SW 1271 (cell line): ENCODE results near the gene SFXN1.
"Not testable (repeated sequence)": the region's sequence is repeated elsewhere in the genome, so short reads cannot be mapped to it uniquely, and the experiment has no call there.

Experiments
- DNase-seq, 2 experiments: peaks; one replicate each; lab custom pipeline; 2025; lab: John Stamatoyannopoulos, UW

SFXN1 gene

GRCh38 chr5:175478384-175479124, at the start of gene SFXN1:
Gene SFXN1 (plus strand): TSS chr5:175478560. CDS start chr5:175492104, 13,544 bp downstream.
- DNase-seq, result peak; percentile 29 to 63

- DNase-seq, result no peak
These were observed 43.6 kb upstream of the SFXN1 start for GRCh38 chr5:175434800-175435199.

GRCh38 chr5:175436359-175436758, 42.0 kb upstream of the SFXN1 start:
- no peak for DNase-seq

GRCh38 chr5:175438234-175438857, 40.0 kb upstream of the SFXN1 start:
- no peak for DNase-seq

GRCh38 chr5:175443514-175444059, 34.8 kb upstream of the SFXN1 start:
- DNase-seq, result no peak

GRCh38 chr5:175444060-175444904, 34.1 kb upstream of the SFXN1 start, which contains the start of gene DRD1:
Gene DRD1 (minus strand): TSS chr5:175444182. CDS start chr5:175443099, 1,083 bp downstream.
- DNase-seq, result no peak

GRCh38 chr5:175444905-175445456, 33.4 kb upstream of the SFXN1 start:
- no peak for DNase-seq

GRCh38 chr5:175446378-175446777, 32.0 kb upstream of the SFXN1 start:
- not testable (repeated sequence) for DNase-seq

GRCh38 chr5:175447571-175447970, 30.8 kb upstream of the SFXN1 start:
- DNase-seq, result no peak

- no peak for DNase-seq
These were observed 30.1 kb upstream of the SFXN1 start for GRCh38 chr5:175448276-175448675.

GRCh38 chr5:175452166-175452565, 26.2 kb upstream of the SFXN1 start:
- DNase-seq, result no peak

GRCh38 chr5:175454338-175454737, 24.0 kb upstream of the SFXN1 start:
- DNase-seq, result not testable (repeated sequence)

- DNase-seq, result no peak
These were observed 22.1 kb upstream of the SFXN1 start for GRCh38 chr5:175456105-175456742.

- peak in 1 of 2 experiments; percentile 45 for DNase-seq
These were observed 20.9 kb upstream of the SFXN1 start for GRCh38 chr5:175457466-175457865.

GRCh38 chr5:175460126-175460525, 18.2 kb upstream of the SFXN1 start:
- peak in 1 of 2 experiments; percentile 32 for DNase-seq

GRCh38 chr5:175460552-175460951, 17.8 kb upstream of the SFXN1 start:
- DNase-seq, result no peak

- no peak for DNase-seq
These were observed 17.0 kb upstream of the SFXN1 start for GRCh38 chr5:175461370-175461769.

GRCh38 chr5:175463641-175464040, 14.7 kb upstream of the SFXN1 start:
- no peak for DNase-seq

GRCh38 chr5:175464074-175464941, 14.1 kb upstream of the SFXN1 start:
- DNase-seq, result peak; percentile 13 to 39

- no peak for DNase-seq
These were observed 13.5 kb upstream of the SFXN1 start for GRCh38 chr5:175464942-175465233.

GRCh38 chr5:175465282-175465681, 13.1 kb upstream of the SFXN1 start:
- DNase-seq, result no peak
